Measurements from ENCODE around the gene ABHD16B.

Gene ABHD16B

DNA sequence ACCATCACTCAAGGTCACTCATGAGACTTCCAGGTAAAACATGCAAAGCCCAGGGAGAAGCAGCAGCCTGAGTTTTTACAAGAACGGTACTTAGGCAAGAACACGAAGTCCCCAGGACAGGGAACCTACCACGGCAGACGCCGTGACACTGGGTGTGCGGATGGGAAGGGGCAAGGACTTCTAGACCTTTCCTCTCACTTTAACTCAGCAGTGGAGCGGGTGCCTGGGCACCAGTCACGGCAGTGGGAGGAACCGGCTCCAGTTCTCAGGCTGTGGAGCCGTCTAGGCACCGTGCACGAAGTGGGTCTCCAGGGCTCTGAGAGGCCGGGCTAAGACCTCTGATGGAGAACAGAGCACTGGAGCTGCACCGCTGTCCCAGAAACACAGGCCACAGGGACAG lies 32.8 kb upstream of the ABHD16B start:
- Histone ChIP-seq H3K4me1 (ENCODE audit: control insufficient read depth, insufficient read depth, low read length) (peaks cover 14% of the 10 kb centered on the region), H3K27me3 (ENCODE audit: control insufficient read depth, insufficient read depth, low read length) (peaks cover 33% of the 10 kb centered on the region), H3K27ac (ENCODE audit: low read depth, low read length) (peak overlapping the region; percentile 9), H3K4me3 (ENCODE audit: low read depth, low read length) (no peak overlapping the region), H3K9me3 (ENCODE audit: control insufficient read depth, insufficient read depth, low read length) (no peaks in the 10 kb centered on the region), H3K36me3 (ENCODE audit: control insufficient read depth, insufficient read depth, low read length) (no peaks in the 10 kb centered on the region), H3K9ac (ENCODE audit: low read depth, low read length) (no peak overlapping the region)

DNA sequence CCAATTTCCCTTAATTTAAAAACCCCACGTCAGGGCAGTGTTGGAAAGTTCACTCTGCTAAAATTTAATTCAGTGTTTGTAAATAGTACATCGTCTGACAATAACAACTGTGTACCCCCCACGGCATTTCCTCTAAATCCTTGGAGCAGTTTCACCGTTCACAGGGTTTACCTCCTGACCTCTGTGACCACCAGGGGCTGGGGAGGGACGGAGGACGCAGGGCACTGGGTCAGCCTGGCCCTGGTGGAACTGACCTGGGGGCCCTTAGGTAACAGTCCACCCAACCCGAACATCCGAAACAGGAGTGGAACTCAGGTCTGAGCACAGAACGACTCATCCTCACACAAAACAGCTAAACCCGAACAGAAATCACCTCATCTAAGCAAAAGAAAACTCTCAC lies 32.3 kb upstream of the ABHD16B start:
- Histone ChIP-seq H3K36me3 (ENCODE audit: control insufficient read depth, insufficient read depth, low read length) (no peaks in the 10 kb centered on the region), H3K27ac (ENCODE audit: low read depth, low read length) (peak overlapping the region; percentile 9), H3K4me3 (ENCODE audit: low read depth, low read length) (0 out of 2 replicates have a peak overlapping the region, but pooled peaks have one; percentile 67), H3K9ac (ENCODE audit: low read depth, low read length) (no peak overlapping the region), H3K27me3 (ENCODE audit: control insufficient read depth, insufficient read depth, low read length) (peaks cover 33% of the 10 kb centered on the region), H3K4me1 (ENCODE audit: control insufficient read depth, insufficient read depth, low read length) (peaks cover 14% of the 10 kb centered on the region), H3K9me3 (ENCODE audit: control insufficient read depth, insufficient read depth, low read length) (no peaks in the 10 kb centered on the region)

DNA sequence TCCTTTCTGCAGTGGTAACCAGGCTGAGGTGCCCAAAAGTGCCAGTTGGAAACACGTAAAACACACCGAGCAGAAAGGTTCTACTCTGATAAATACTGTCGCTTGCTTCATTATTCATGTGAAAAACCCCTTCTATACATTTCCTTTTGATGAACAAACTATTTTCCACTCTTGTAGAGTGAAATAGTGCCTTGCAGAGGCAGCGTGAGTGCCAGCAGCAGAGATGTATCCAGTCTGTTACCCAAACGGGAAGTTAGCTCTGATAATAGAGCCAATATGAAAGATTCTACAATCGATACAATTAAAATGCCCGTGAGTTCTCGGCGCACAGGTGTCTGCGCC lies 31.7 kb upstream of the ABHD16B start:
- H3K27ac ChIP-seq (ENCODE audit: low read depth, low read length): no peak overlapping the region
- no peaks in the 10 kb centered on the region for H3K9me3 ChIP-seq (ENCODE audit: control insufficient read depth, insufficient read depth, low read length)
- H3K4me1 ChIP-seq (ENCODE audit: control insufficient read depth, insufficient read depth, low read length): peaks cover 18% of the 10 kb centered on the region
- H3K9ac ChIP-seq (ENCODE audit: low read depth, low read length): no peak overlapping the region
- peaks cover 33% of the 10 kb centered on the region for H3K27me3 ChIP-seq (ENCODE audit: control insufficient read depth, insufficient read depth, low read length)
- H3K36me3 ChIP-seq (ENCODE audit: control insufficient read depth, insufficient read depth, low read length): no peaks in the 10 kb centered on the region
- peak overlapping the region; percentile 67 for H3K4me3 ChIP-seq (ENCODE audit: low read depth, low read length)

DNA sequence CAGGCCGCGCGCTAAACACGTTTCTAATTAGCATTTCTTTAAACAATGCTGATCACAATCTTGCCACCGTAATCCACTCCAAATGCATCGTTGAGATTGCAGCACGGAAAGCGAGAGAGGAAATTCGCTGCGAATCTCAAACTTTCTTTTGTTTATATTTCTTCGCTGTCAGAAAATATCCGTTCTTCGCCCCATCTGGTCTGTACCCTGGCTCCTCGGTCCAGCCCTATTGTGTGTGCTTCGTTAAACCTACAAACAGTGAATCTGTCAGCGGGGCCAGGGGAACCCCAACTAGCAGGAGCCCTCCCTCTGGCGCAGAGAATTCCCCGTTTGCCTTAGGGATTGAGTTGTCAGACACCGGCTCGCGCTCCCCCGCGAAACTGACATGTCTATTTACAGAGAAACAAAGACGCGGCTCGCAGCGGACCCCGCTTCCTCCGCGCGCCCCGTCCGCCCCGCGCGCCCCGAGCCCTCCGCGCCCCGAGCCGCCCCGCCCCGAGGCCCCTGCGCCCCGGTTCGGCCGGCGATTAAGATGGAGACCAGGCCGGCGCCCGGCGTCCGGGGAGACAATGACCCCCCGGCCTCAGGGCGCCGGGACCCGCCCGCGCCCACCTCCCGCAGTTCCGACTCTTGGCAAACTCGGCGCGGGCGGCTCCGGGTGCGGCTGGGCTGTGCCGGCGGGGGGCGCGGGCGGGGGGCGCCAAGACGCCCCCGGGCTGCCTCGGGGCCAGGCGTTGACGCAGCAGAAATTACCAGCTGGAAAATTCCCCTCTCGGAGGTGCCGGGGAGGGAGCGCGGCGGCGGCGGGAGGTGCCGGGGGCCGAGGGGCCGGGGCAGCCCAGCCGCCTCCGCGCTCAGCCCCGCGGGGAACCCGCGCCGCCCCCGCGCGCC lies 31.1 kb upstream of the ABHD16B start:
- H3K4me1 ChIP-seq (ENCODE audit: control insufficient read depth, insufficient read depth, low read length): peaks cover 21% of the 10 kb centered on the region
- H3K27me3 ChIP-seq (ENCODE audit: control insufficient read depth, insufficient read depth, low read length): peaks cover 33% of the 10 kb centered on the region
- no peak overlapping the region for H3K27ac ChIP-seq (ENCODE audit: low read depth, low read length)
- H3K36me3 ChIP-seq (ENCODE audit: control insufficient read depth, insufficient read depth, low read length): no peaks in the 10 kb centered on the region
- H3K9ac ChIP-seq (ENCODE audit: low read depth, low read length): no peak overlapping the region
- peak overlapping the region; percentile 67 for H3K4me3 ChIP-seq (ENCODE audit: low read depth, low read length)
- no peaks in the 10 kb centered on the region for H3K9me3 ChIP-seq (ENCODE audit: control insufficient read depth, insufficient read depth, low read length)

DNA sequence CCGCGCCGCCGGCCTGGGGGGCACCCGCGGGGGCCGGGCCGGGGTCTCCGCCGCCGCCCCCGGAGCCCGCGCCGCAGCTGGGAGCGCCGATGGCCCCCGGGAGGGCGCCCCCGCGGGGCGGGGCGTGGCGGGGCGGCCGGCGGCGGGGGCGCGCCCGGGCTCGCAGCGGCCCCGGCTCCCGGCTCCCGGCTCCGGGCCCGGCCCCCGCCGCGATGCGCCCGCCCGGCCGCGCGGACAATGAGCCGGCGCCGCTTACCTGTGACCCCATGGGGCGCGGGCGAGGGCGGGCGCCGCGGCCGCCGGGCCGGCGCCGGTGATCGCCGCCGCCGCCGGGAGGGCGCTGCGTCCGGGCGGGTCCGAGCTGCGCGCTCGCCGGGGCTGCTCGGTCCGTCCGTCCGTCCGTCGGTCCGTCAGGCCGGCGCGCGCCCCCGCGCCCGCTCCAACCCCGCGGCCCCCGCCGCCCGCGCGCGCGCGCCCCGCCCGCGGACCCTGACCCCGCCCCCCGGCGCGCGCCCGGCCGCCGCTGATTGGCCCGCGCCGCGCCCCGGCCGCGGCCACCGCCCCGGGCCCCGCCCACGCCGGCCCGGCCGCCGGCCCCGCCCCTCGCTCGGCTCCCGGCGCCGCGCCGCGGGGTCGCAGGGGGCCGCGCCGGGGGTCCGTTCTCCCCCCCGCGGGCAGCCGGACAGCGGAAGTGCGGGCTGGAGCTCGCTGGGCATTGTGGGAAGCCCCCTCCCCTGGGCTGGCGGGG lies 30.3 kb upstream of the ABHD16B start, which contains the start of gene ZBTB46:
TSS of gene ZBTB46 (minus strand) at position 424 of the 748 bp plus-strand sequence. CDS start 40,507 bp downstream, outside the sequence.
- Histone ChIP-seq H3K4me3 (ENCODE audit: low read depth, low read length) (peak within 1 kb of the TSS; percentile 67), H3K9me3 (ENCODE audit: control insufficient read depth, insufficient read depth, low read length) (no peaks in the 10 kb centered on the region), H3K27ac (ENCODE audit: low read depth, low read length) (no peak within 1 kb of the TSS), H3K9ac (ENCODE audit: low read depth, low read length) (no peak within 1 kb of the TSS), H3K36me3 (ENCODE audit: control insufficient read depth, insufficient read depth, low read length) (no peaks in the 10 kb centered on the region), H3K27me3 (ENCODE audit: control insufficient read depth, insufficient read depth, low read length) (peaks cover 33% of the 10 kb centered on the region), H3K4me1 (ENCODE audit: control insufficient read depth, insufficient read depth, low read length) (peaks cover 25% of the 10 kb centered on the region)

DNA sequence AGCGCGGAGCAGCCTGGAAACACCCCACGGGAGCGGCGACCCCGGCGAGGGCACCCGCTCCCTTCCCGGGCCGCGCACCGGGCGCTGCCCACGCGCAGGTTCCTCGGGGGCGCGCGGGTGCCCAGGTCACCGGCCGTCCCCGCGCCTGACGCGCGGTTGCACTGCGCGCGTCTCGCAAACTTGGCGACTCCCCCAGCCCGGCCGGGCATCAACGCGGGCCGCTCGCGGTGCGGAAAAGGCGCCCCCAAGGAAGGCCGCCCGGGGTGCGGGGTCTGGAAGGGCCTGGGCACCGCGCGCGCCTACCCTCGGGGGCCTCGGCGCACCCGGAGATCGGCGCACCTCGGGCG lies 29.7 kb upstream of the ABHD16B start:
- H3K27me3 ChIP-seq (ENCODE audit: control insufficient read depth, insufficient read depth, low read length): peaks cover 33% of the 10 kb centered on the region
- no peak overlapping the region for H3K9ac ChIP-seq (ENCODE audit: low read depth, low read length)
- H3K9me3 ChIP-seq (ENCODE audit: control insufficient read depth, insufficient read depth, low read length): no peaks in the 10 kb centered on the region
- peak overlapping the region; percentile 60 for H3K4me3 ChIP-seq (ENCODE audit: low read depth, low read length)
- H3K4me1 ChIP-seq (ENCODE audit: control insufficient read depth, insufficient read depth, low read length): peaks cover 25% of the 10 kb centered on the region
- no peak overlapping the region for H3K27ac ChIP-seq (ENCODE audit: low read depth, low read length)
- no peaks in the 10 kb centered on the region for H3K36me3 ChIP-seq (ENCODE audit: control insufficient read depth, insufficient read depth, low read length)

DNA sequence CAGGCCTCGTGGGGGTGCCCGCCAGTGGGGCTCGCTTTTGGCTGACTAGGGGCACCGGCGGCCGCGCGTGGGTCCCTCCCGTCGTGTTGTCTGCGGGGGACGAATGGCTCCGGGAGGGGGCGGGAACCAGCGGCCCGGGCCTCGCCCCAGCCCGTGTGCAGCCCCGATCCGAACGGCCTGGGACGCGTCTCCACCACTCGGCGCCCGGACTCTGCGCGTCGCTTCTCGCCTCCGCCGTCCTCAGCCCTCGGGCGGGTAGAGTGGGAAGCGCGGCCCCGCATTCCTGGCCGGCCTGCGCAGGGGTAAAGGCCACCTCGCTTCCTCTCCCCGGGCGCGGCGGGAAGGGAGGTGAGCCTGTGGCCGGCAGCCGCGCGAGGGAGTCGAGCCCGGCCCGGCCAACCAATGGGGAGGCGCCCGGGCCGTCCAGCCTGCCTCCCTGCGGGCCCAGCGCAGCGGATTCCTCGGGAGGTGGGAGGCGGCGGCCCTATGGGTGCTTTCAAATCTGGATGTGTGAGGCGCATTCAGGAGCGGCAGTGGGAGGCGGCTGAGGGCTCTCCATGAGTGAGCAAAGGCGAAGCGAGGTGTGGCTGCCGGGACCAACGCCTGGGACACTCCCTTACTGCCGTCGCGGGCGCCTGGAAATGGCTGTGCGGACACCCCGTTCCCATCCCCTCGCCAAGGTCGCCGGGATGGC lies 29.2 kb upstream of the ABHD16B start:
- Histone ChIP-seq H3K4me1 (ENCODE audit: control insufficient read depth, insufficient read depth, low read length) (peaks cover 25% of the 10 kb centered on the region), H3K27ac (ENCODE audit: low read depth, low read length) (no peak overlapping the region), H3K9me3 (ENCODE audit: control insufficient read depth, insufficient read depth, low read length) (no peaks in the 10 kb centered on the region), H3K36me3 (ENCODE audit: control insufficient read depth, insufficient read depth, low read length) (no peaks in the 10 kb centered on the region), H3K9ac (ENCODE audit: low read depth, low read length) (no peak overlapping the region), H3K4me3 (ENCODE audit: low read depth, low read length) (peak overlapping the region; percentile 60), H3K27me3 (ENCODE audit: control insufficient read depth, insufficient read depth, low read length) (peaks cover 33% of the 10 kb centered on the region)

DNA sequence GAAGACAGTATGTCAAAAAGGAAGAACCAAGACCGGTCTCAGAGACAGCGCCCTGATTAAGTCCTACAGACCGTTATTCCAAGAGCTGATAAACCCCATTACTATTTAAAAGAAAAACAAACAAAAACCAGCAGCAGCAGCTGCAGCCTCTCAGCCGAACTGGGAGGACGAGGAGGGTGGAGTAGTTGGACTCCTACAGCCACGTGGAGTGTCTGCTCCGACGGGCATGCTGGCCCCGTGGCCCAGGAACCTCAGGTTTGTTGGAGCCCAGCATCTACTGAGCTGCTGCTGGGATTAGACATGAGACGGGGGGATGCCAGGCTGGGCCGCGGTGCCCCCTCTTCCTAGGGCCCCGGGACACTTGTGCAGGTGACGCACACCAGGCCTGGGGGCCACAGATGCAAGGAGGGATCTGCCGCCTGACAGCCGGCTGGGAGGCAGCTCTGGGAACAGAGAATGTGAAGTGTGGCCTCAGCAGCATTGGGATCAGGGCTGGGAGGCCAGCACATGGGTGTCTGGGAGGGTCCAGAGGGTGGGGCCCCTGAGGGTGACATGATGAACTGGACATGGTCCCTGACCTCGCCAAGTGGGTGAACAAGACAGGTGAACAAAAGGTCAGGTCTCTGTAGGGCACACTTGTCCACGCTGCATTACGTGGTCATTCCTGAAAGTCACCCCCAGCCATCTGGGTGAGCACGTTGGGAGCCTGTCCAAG lies 27.4 kb upstream of the ABHD16B start:
- Histone ChIP-seq H3K27me3 (ENCODE audit: control insufficient read depth, insufficient read depth, low read length) (peaks cover 29% of the 10 kb centered on the region), H3K36me3 (ENCODE audit: control insufficient read depth, insufficient read depth, low read length) (no peaks in the 10 kb centered on the region), H3K4me3 (ENCODE audit: low read depth, low read length) (no peak overlapping the region), H3K9ac (ENCODE audit: low read depth, low read length) (no peak overlapping the region), H3K4me1 (ENCODE audit: control insufficient read depth, insufficient read depth, low read length) (peaks cover 21% of the 10 kb centered on the region), H3K9me3 (ENCODE audit: control insufficient read depth, insufficient read depth, low read length) (no peaks in the 10 kb centered on the region), H3K27ac (ENCODE audit: low read depth, low read length) (no peak overlapping the region)

DNA sequence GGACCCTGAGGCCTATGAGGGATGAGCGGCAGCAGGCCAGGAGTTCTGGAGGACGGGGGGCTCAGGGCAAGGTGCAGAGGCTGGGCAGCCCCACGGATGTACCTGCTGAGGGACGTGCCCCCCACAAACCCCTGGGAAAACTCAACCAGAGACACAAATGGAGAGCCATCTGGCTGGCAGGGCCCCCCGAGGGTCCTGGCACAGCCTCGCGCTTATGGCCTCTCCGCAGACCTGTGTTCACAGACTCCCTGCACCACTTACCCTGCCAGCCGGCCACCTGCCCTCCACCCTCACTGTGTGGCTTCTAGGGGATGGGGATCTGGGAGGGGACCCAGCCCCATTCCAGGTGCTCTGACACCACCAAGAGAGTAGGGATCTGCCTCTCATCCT lies 26.8 kb upstream of the ABHD16B start:
- no peaks in the 10 kb centered on the region for H3K9me3 ChIP-seq (ENCODE audit: control insufficient read depth, insufficient read depth, low read length)
- no peak overlapping the region for H3K9ac ChIP-seq (ENCODE audit: low read depth, low read length)
- H3K27me3 ChIP-seq (ENCODE audit: control insufficient read depth, insufficient read depth, low read length): peaks cover 24% of the 10 kb centered on the region
- no peak overlapping the region for H3K4me3 ChIP-seq (ENCODE audit: low read depth, low read length)
- H3K36me3 ChIP-seq (ENCODE audit: control insufficient read depth, insufficient read depth, low read length): no peaks in the 10 kb centered on the region
- H3K27ac ChIP-seq (ENCODE audit: low read depth, low read length): no peak overlapping the region
- H3K4me1 ChIP-seq (ENCODE audit: control insufficient read depth, insufficient read depth, low read length): peaks cover 15% of the 10 kb centered on the region

DNA sequence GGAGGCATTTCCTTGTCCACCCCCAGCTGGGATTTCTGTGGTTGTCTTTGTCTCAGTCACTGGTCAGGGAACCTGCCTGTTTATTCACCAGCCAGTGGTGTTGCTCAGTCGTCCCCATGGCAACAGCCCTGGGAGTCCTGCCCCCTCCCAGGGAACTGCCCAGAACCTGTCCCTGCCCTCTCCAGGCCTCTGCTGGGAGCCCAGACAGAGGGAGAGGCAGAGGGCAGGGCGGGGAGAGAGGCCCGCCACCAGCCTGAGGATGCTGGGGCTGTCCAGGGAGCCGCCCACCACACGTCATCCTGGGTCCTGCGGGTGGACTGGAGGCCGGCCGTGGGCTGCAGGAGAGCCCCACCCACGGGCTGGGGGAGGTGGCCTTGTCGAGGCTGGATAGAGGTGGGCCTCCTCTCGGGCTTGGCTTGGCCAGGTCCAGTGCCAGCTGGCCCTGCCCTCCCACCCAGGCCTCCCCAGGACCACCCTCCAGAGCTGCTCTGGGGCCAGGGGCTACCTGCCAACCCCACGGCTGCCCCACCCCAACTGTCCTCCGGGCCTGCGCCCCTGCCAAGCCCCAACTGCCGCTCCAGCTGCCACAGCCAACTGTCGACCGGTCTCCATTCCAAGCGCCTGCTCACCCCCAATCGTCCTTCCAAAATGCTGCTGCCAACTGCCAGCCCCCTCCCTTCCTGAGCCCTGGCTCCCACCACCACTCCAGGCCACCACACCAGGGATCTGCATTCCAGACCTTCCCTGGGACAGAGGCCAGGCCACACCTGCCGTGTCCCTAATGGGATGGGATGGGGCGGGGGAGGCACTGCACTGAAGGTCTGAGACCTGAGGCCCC lies 26.1 kb upstream of the ABHD16B start:
- no peak overlapping the region for H3K4me3 ChIP-seq (ENCODE audit: low read depth, low read length)
- H3K4me1 ChIP-seq (ENCODE audit: control insufficient read depth, insufficient read depth, low read length): peaks cover 11% of the 10 kb centered on the region
- no peaks in the 10 kb centered on the region for H3K9me3 ChIP-seq (ENCODE audit: control insufficient read depth, insufficient read depth, low read length)
- no peak overlapping the region for H3K9ac ChIP-seq (ENCODE audit: low read depth, low read length)
- peaks cover 18% of the 10 kb centered on the region for H3K27me3 ChIP-seq (ENCODE audit: control insufficient read depth, insufficient read depth, low read length)
- peak overlapping the region; percentile 2 for H3K27ac ChIP-seq (ENCODE audit: low read depth, low read length)
- no peaks in the 10 kb centered on the region for H3K36me3 ChIP-seq (ENCODE audit: control insufficient read depth, insufficient read depth, low read length)
